ENCODE measurements around the gene MRPL45. TPM values are rescaled to one million over a fixed set of nuclear protein-coding genes. Genes with fewer than 3 reads are reported as not detected.

The MRPL45 gene
- total and polyA plus RNA-seq, 2 donors (not counting 3 experiments of a cell fraction or from before 2014, with no cell fraction given), result 41.2 to 45.5 TPM

DNA sequence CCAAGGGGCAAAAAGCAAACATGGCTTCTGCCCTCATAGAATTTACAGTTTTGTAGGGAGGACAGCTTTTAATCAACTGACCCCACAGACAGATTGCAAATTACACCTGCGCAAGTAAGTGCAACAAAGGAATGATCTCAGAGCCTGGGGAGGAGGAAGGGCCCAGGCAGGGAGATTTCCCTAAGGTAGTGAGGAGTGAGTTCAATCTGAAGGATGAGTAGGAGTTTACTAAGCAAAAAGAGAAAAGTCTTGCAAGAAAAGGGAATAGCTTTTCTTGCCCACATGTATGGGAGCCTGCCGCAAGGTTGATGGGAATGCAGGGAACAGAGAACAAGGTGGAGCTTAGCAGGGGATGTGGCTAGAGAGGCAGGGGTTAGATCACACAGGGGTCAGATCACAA is 53.1 kb downstream of the MRPL45 start:
- POLR2A ChIA-PET, result interaction anchor here (0.6 kb wide), 1 partner anchor 26 kb away, joined by 3 read pairs; no protein-coding TSS in a partner anchor
- Histone ChIP-seq H3K4me2 (ENCODE audit: insufficient read depth, low read length) (no peak overlapping the region), H3K79me2 (ENCODE audit: control insufficient read depth, insufficient read depth, low read length) (peaks cover 3% of the 10 kb centered on the region), H3K27ac (ENCODE audit: insufficient read depth, low read depth, low read length) (no peak overlapping the region), H3K4me3 (replicated peaks in 1 of 3; ENCODE audit: insufficient read depth in 1 of 3, low read depth in 1 of 3, low read length in 3 of 3) (no peak overlapping the region), H3K9me1 (replicated peaks; ENCODE audit: control insufficient read depth, extremely low read depth, insufficient read depth, low read length) (no peaks in the 10 kb centered on the region), H2AFZ (ENCODE audit: low read depth, low read length) (no peak overlapping the region), H3K9ac (replicated peaks; ENCODE audit: extremely low read depth, insufficient read depth, low read length) (no peak overlapping the region), H3K9me3 (replicated peaks; ENCODE audit: control insufficient read depth, insufficient read depth, low read length) (no peaks in the 10 kb centered on the region), H4K20me1 (replicated peaks; ENCODE audit: control insufficient read depth, extremely low read depth, insufficient read depth, low read length) (no peaks in the 10 kb centered on the region), H3K27me3 (ENCODE audit: control insufficient read depth in 2 of 2, insufficient read depth in 2 of 2, low read length in 2 of 2) (no peaks in the 10 kb centered on the region), H3K36me3 (ENCODE audit: control insufficient read depth in 2 of 2, extremely low read depth in 1 of 2, insufficient read depth in 2 of 2, low read length in 2 of 2) (no peaks in the 10 kb centered on the region), H3K4me1 (ENCODE audit: control insufficient read depth, extremely low read depth, insufficient read depth, low read length) (peaks cover 8% of the 10 kb centered on the region)
- intact Hi-C loops (cut with micrococcal nuclease), result loop anchor here (5.0 kb wide), 1 partner anchor 142 kb away; no protein-coding TSS in a partner anchor
- no peak for DNase-seq (ENCODE audit: low read depth, low spot score)
- dilution Hi-C loops (cut with MboI; ENCODE audit: extremely low pct_ligation_motif_present, low sequenced_read_pairs), result no loop called here
- no TSS peak for BruUV-seq (replicated peaks)
- TF ChIP-seq, protein P1, sequence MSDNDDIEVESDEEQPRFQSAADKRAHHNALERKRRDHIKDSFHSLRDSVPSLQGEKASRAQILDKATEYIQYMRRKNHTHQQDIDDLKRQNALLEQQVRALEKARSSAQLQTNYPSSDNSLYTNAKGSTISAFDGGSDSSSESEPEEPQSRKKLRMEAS (IDR thresholded peaks at IDR 0.05; ENCODE audit: insufficient read depth, insufficient read length), result no peak
- no peak for TF ChIP-seq POLR2AphosphoS5 (IDR thresholded peaks at IDR 0.05; ENCODE audit: insufficient read depth, low read depth, low read length)
- TF ChIP-seq EZH2 (IDR thresholded peaks at IDR 0.05; ENCODE audit: borderline replicate concordance, low read depth, low read length, severe bottlenecking), result no peak
- TF ChIP-seq, protein P2, sequence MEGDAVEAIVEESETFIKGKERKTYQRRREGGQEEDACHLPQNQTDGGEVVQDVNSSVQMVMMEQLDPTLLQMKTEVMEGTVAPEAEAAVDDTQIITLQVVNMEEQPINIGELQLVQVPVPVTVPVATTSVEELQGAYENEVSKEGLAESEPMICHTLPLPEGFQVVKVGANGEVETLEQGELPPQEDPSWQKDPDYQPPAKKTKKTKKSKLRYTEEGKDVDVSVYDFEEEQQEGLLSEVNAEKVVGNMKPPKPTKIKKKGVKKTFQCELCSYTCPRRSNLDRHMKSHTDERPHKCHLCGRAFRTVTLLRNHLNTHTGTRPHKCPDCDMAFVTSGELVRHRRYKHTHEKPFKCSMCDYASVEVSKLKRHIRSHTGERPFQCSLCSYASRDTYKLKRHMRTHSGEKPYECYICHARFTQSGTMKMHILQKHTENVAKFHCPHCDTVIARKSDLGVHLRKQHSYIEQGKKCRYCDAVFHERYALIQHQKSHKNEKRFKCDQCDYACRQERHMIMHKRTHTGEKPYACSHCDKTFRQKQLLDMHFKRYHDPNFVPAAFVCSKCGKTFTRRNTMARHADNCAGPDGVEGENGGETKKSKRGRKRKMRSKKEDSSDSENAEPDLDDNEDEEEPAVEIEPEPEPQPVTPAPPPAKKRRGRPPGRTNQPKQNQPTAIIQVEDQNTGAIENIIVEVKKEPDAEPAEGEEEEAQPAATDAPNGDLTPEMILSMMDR (IDR thresholded peaks at IDR 0.05; ENCODE audit: extremely low read depth in 1 of 2, insufficient read depth in 1 of 2, low read depth in 1 of 2, low read length in 2 of 2), result no peak
- no peak for TF ChIP-seq MYC (IDR thresholded peaks at IDR 0.05; ENCODE audit: low read depth, low read length)
- TF ChIP-seq JUN (IDR thresholded peaks at IDR 0.05; ENCODE audit: borderline replicate concordance, insufficient read depth, insufficient read length, low read depth), result no peak
- no peak for FAIRE-seq
- CTCF ChIA-PET, result interaction anchor here (1.1 to 5.5 kb wide), 18 partner anchors 10 to 235 kb away, joined by 3 to 365 read pairs (median 14); no protein-coding TSS in a partner anchor

Measured in endothelial cell of umbilical vein (primary cell).